Measurements from ENCODE around the gene LSM2. TPM values are rescaled to one million over a fixed set of nuclear protein-coding genes. Genes with fewer than 3 reads are reported as not detected.
"Not testable (repeated sequence)": the region's sequence is repeated elsewhere in the genome, so short reads cannot be mapped to it uniquely, and the experiment has no call there.

The LSM2 gene
- total RNA-seq, 1 donor from 2014 or later = 89.0 TPM

DNA sequence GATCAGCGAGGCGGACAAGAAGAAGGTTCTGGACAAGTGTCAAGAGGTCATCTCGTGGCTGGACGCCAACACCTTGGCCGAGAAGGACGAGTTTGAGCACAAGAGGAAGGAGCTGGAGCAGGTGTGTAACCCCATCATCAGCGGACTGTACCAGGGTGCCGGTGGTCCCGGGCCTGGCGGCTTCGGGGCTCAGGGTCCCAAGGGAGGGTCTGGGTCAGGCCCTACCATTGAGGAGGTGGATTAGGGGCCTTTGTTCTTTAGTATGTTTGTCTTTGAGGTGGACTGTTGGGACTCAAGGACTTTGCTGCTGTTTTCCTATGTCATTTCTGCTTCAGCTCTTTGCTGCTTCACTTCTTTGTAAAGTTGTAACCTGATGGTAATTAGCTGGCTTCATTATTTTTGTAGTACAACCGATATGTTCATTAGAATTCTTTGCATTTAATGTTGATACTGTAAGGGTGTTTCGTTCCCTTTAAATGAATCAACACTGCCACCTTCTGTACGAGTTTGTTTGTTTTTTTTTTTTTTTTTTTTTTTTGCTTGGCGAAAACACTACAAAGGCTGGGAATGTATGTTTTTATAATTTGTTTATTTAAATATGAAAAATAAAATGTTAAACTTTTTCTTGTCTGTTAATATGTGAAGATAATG, 23.0 kb upstream of the LSM2 start:
- TF ChIP-seq, protein P1, sequence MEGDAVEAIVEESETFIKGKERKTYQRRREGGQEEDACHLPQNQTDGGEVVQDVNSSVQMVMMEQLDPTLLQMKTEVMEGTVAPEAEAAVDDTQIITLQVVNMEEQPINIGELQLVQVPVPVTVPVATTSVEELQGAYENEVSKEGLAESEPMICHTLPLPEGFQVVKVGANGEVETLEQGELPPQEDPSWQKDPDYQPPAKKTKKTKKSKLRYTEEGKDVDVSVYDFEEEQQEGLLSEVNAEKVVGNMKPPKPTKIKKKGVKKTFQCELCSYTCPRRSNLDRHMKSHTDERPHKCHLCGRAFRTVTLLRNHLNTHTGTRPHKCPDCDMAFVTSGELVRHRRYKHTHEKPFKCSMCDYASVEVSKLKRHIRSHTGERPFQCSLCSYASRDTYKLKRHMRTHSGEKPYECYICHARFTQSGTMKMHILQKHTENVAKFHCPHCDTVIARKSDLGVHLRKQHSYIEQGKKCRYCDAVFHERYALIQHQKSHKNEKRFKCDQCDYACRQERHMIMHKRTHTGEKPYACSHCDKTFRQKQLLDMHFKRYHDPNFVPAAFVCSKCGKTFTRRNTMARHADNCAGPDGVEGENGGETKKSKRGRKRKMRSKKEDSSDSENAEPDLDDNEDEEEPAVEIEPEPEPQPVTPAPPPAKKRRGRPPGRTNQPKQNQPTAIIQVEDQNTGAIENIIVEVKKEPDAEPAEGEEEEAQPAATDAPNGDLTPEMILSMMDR (IDR thresholded peaks at IDR 0.05; ENCODE audit: insufficient read depth, low read length, poor library complexity, severe bottlenecking) = peak; percentile 30
- H3K27me3 ChIP-seq (ENCODE audit: control insufficient read depth, insufficient read depth, low read length) = no peaks in the 10 kb centered on the region
- no peaks in the 10 kb centered on the region for H3K36me3 ChIP-seq (ENCODE audit: control insufficient read depth, insufficient read depth, low read length)
- no peak for DNase-seq (ENCODE audit: low read depth)
- peak overlapping the region; percentile 88 for H3K4me3 ChIP-seq (ENCODE audit: low read depth, low read length)

DNA sequence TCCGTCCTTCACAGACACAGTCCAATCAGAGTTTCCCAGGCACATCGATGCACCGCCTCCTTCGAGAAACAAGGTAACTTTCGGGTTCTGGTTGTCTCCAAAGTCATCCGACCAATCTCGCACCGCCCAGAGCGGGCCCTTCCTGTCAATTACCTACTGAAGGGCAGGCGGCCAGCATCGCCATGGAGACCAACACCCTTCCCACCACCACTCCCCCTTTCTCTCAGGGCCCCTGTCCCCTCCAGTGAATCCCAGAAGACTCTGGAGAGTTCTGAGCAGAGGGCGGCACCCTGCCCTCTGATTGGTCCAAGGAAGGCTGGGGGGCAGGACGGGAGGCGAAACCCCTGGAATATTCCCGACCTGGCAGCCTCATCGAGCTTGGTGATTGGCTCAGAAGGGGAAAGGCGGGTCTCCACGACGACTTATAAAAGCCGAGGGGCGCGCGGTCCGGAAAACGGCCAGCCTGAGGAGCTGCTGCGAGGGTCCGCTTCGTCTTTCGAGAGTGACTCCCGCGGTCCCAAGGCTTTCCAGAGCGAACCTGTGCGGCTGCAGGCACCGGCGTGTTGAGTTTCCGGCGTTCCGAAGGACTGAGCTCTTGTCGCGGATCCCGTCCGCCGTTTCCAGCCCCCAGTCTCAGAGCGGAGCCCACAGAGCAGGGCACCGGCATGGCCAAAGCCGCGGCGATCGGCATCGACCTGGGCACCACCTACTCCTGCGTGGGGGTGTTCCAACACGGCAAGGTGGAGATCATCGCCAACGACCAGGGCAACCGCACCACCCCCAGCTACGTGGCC, 20.7 kb upstream of the LSM2 start, which contains the start of gene HSPA1B:
Gene HSPA1B, plus strand, starts transcription at position 453 of the 794 bp plus-strand sequence. Its CDS starts 213 bp downstream, at position 666.
- DNase-seq (ENCODE audit: low read depth) = peak; percentile 99
- Histone ChIP-seq H3K27me3 (ENCODE audit: control insufficient read depth, insufficient read depth, low read length) (no peaks in the 10 kb centered on the region), H3K4me3 (ENCODE audit: low read depth, low read length) (peak within 1 kb of the TSS; percentile 88), H3K36me3 (ENCODE audit: control insufficient read depth, insufficient read depth, low read length) (no peaks in the 10 kb centered on the region)
- TF ChIP-seq, protein P1 (IDR thresholded peaks at IDR 0.05; ENCODE audit: insufficient read depth, low read length, poor library complexity, severe bottlenecking) = no peak

DNA sequence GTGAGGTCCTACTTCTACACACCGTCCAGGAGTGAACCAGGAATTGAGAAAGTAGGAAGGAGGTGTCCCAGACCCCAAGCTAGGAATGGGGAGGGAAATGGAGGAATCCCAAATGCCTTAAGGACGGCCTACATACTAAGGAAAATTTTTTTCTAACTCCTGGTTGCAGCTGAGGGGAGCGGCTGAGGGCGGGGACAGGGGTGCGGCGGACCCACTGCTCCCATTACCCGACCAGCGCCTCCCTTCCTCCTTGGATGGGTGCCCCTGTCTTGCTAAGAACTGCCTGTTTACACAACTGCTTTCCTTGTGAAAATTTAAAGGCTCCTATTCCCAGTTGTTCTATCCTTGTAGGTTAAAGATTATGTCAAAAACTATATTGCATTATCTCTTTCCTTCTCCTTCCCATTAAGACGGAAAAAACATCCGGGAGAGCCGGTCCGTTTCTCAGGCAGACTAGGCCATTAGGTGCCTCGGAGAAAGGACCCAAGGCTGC, 20.1 kb upstream of the LSM2 start:
- Histone ChIP-seq H3K27me3 (ENCODE audit: control insufficient read depth, insufficient read depth, low read length) (no peaks in the 10 kb centered on the region), H3K4me3 (ENCODE audit: low read depth, low read length) (peak overlapping the region; percentile 36), H3K36me3 (ENCODE audit: control insufficient read depth, insufficient read depth, low read length) (no peaks in the 10 kb centered on the region)
- DNase-seq (ENCODE audit: low read depth) = no peak
- TF ChIP-seq, protein P1 (IDR thresholded peaks at IDR 0.05; ENCODE audit: insufficient read depth, low read length, poor library complexity, severe bottlenecking) = no peak

DNA sequence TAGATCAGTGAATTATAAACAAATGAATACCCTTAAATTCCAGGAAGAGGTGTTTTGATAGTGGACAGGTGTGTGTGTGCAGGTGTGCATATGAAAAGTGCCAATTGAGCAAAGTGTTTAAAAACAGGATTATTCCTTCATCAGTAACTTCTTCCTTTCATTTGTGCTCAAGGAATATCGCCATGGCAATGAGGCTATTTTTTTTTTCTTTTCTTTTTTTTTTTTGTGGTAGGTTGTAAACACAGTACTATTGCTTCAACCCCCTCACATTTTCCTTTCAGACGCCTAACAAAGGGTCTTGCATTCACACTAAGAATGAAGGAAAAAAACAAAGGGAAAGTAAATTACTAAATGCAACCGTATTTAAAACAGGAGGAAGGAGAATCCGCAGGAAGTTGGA, 18.8 kb upstream of the LSM2 start:
- no peaks in the 10 kb centered on the region for H3K27me3 ChIP-seq (ENCODE audit: control insufficient read depth, insufficient read depth, low read length)
- no peak for DNase-seq (ENCODE audit: low read depth)
- H3K36me3 ChIP-seq (ENCODE audit: control insufficient read depth, insufficient read depth, low read length) = no peaks in the 10 kb centered on the region
- TF ChIP-seq, protein P1 (IDR thresholded peaks at IDR 0.05; ENCODE audit: insufficient read depth, low read length, poor library complexity, severe bottlenecking) = no peak
- no peak overlapping the region for H3K4me3 ChIP-seq (ENCODE audit: low read depth, low read length)

DNA sequence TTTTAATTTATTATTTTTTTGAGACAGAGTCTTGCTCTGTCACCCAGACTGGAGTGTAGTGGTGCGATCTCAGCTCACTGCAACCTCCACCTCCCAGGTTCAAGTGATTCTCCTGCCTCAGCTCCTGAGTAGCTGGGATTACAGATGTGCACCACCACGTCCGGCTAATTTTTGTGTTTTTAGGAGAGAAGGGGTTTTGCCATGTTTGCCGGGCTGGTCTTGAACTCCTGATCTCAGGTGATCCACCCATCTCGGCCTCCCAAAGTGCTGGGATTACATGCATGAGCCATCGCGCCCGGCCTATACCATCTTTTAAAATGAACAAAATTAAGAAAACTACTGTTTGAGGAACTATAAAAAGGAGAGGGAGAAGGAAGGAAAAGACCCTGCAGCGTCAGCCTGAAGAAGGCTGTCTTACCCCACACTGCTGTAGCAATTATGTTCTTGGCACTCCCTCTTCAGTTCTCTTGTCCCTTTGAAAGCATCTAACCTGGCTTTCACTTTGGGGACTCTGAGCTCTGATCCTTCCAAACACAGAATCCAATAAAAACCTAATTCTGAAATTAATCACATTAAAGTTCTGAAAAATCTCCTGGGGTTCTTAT, 16.9 kb upstream of the LSM2 start:
- not testable (repeated sequence) for H3K4me3 ChIP-seq (ENCODE audit: low read depth, low read length); DNase-seq (ENCODE audit: low read depth); H3K36me3 ChIP-seq (ENCODE audit: control insufficient read depth, insufficient read depth, low read length); H3K27me3 ChIP-seq (ENCODE audit: control insufficient read depth, insufficient read depth, low read length)

All from kidney epithelial cell (primary cell).